GM21423 (cell line): ENCODE data around the gene MED9.

Experiments used
- ATAC-seq: cut with Tn5 transposase; IDR thresholded peaks from one replicate; pipeline ENCODE4 v1.9.1; 2021; ENCODE audit warnings: mild to moderate bottlenecking, moderate library complexity; ENCODE audit not compliant: unreplicated experiment

The MED9 gene

DNA sequence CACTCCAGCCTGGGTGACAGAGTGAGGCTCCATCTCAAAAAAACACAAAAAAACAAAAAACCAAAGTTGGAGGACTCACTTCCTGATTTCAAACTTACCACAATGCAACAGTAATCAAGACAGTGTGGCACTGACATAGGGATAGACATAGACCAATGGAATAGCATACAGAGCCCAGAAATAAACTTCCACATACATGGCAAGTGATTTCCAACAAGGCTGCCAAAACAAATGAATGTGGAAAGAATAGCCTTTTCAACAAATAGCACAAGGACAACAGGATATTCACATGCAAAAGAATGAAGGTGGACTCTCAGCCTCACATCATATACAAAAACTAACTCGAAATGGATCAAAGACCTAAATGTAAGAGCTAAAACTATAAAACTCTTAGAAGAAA lies 56.2 kb downstream of the MED9 start:
- ATAC-seq, result no peak

DNA sequence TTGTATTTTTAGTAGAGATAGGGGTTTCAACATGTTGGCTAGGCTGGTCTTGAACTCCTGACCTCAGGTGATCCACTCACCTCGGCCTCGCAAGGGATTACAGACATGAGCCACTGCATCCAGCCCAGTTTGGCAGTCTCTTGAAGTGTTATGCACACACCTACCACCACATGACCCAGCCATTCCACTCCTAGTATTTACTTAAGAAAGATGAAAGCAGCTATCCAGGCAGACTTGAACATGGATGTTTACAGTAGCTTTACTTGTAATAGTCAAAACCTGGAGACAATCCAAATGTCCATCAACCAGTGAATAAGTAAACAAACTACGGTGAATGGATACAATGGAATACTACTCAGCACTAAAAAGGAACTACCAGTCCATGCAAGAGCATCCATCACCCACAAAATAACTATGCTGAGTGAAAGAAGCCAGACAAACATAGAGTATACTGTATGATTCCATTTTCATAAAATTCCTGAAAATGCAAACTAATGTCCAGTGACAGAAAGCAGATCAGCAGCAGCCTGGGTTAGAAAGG lies 57.2 kb downstream of the MED9 start:
- no peak for ATAC-seq

DNA sequence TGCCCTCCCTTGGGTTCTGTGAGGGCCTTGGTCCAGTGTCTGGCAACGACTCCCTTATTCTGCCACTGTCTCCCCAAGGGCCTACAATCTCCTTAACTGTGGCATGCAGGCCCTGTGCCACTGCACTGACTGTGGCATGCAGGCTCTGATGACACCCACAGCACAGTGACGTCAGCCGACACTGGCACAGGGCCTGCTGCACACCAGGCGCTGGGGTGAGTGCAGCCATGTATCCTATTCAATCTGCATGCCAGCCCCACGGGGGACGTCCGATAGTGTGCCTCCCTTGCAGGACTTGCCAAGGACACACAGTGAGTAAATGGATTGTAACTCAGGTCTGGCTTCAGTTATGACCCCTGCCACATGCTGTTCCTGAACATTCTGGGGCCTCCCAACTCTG lies 59.2 kb downstream of the MED9 start:
- ATAC-seq, result no peak

DNA sequence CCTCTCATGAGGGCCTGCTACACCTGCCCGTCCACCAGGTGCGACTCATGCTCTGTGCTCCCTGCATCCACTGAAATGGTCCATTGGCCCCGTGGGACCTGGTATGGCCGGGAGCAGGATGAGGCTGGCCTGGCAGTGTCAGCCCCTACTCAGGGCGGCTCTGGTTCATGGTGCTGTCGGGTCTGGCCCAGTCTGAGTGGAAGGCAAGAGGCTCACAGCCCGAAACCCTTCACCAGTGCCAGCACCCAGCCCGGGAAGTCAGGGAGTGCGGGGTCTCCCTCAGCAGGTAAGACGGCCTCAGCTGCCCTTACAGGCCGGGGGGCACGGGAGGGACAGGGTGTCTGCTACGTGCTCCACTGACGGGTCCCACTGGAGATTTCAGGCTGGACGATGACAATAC lies 59.9 kb downstream of the MED9 start:
- no peak for ATAC-seq

DNA sequence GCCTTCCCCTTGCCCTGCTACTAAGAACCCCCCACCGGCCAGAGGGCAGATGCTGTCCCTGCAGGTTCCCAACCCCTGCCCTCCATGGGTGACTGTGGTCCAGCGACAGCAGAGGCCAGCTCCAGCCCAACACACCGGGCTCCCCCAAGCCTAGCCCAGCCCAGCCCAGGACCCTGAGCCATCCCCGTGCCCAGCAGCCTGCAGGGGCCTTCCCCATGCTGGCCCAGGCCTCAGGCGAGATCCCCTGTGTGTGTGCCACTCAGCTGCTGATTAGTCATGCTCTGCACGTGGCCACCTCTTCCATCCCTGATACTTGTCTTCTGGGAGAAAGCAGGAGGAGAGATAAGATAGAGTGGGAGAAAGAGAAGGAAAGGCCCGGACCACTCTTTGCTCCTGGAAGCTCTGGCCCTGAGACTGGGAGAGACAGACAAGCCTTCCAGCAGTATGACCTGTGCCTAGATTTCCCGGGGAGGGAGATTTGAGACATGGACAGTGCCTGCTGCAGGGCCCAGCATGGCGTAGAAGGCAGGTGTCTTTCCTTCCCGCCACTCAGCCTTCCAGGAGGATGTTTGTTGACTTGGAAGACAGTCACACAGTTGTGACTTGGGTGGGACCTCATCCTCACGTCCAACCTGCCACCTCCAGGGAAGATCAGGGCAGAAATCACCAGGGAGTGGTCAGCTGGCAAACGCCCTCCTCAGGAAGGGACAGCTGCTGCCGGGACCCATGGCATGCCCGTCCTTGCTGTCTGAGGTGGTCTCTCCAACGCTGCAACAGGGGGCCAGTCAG lies 60.7 kb downstream of the MED9 start:
- no peak for ATAC-seq

DNA sequence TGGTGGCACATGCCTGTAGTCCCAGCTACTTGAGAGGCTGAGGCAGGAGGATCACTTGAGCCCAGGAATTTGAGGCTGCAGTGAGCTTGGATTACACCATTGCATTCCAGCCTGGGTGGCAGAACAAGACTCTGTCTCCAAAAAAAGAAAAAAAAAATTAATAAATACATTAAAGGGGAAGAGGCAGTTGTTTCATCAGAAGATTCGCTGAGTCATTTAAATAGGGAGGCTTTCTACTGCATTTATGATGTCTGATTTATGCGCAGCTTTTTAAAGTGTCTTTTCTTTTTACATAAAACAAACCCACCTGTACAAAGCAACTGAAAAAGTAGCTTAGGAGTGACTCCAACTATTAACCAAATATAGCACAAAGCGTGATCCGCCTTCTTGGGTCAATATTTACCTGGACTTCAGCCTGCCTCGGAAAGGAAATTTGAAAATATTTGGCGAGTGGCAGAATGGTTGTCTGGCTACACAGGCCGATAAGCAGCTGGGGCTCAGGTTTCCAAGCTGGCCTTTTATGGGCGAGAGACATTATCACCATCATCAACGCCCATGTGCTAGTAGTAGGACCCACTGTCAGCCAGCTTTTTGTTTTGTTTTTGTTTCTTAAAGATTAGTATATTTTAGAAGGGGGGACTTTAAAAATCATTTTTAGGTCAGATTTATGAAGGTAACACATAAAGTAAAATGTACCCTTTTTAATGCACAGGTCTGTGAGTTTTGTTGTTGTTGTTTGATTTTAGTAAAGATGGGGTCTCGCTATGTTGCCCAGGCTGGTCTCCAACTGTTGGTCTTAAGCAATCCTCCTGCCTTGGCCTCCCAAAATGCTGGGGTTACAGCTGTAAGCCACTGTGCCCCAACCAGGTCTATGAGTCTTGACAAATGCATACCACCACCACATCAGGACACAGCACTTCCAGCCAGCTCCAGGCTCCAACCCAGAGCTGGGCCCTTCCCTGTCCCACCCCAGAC lies 61.9 kb downstream of the MED9 start:
- no peak for ATAC-seq

DNA sequence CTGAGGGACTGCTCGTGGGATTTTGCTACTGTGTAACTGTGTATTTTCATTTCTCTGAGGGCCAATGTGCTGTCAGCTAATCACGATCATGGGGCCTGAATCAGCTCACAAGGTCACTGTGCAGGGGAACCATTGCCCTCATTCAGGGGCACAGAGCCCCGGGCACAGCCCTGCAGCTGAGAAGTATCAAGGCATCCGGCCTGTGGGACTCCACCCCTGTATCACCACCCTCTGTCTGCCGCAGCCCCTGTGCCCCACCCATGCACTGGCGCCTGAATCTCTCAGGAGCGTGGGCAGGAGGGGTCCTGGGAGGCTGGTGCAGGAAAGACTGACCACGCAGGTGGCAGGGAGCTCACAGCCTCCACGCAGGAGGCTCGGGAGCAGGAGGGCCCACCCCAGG lies 62.8 kb downstream of the MED9 start:
- ATAC-seq, result no peak

DNA sequence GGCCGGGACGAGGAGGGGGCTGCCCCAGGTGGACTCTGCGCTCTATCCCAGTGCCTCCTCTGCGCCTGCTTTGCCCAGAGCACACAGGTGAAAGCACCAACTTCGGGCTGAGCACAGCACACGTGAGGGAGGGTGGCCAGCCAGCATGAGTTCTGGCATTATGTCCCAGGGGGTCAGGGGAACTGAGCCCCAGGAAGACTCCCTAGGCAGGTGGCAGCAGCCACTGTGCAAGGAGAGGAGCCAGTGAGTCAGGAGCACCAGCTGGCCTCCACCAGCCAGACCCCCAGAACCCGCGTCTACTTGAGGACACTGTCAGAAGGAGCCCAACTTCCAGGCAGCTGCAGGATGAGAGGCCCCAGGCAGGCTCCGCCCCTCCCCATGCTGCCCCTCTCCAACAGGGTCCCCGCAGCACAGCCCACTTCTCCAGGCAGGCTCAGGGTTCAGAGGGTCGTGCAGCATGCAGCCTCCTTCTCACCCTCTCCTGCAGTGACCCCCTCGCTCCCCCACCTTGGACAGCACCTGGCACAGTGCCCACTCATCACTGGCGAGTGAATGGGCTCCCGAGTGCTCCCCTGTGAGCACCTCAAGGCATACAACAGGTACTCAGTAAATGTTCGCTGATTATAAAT lies 63.6 kb downstream of the MED9 start:
- ATAC-seq, result no peak

DNA sequence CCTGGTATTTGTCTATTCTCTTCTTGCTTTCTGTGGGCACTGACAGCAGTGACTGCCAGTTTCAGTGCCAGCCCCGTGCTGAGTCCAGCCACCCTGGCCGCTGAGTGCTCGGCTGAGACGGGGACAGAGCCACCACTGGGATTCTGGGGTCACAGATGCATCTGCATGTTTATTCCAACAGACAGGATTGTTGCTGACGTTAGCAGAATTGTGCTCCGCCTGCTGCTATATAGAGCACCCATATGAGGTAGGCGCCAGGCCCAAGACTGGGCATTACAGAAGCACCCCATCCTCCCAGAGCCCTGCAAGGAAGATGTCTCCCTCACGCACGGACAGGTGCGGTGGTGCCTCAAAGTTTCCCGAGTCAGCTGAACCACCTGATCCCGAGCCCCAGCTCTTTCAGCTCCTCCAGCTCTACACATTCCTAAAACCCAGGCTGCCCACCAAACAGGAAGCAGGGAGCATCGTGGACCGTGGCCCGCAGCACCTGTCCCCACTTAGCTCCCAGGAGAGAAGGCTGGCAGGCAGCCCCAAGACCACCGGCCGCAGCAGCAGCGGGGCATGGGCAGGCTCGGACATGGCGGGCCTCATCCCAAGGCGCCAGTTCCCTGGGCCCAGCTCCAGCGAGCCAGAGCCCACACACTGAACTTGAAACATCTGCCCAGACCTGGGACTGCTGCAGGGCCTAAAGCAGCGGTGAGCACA lies 64.3 kb downstream of the MED9 start:
- ATAC-seq, result no peak

DNA sequence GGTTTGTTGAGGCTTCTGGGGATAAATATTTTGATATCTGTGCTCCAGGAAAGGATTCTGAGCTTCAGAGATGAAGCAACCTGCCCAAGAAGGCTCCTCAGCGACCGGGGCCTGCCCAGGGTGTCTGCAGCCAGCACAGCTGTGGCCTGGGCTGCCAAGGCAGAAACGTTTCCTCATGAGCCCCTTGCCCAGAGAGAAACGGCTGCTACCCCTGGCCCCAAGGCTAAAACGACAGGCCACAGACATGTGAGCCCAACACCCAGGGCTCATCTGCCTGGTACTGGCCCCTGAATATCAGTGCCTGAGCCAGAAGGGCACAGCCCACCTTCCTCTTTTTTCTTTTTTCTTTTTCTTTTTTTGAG lies 64.8 kb downstream of the MED9 start:
- no peak for ATAC-seq
